ENCODE data around the gene AVPR2. TPM values are rescaled to one million over a fixed set of nuclear protein-coding genes. Genes with fewer than 3 reads are reported as not detected.

The AVPR2 gene
- total RNA-seq, 1 experiment from 2014 or later, result 3.2 TPM

DNA sequence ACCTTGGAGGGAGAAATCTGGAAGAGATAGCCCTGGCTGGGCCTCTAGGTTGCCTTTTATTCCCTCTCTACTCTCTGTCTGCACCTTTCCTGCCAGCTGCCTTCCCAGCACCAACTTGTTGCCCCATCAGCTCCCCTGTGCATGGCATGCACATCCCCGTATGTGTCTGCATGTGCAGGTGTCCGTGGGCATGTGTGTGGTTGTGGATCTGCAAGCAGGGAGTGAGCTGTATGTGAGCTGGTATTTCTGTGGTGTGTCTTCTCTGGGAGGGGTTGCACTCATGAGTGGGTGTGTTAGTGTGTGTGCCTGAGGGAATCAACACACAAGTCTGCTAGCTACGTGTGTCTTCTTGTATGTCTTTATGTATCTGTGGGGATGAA lies 28.4 kb upstream of the AVPR2 start:
- no peak overlapping the region for H3K4me2 ChIP-seq
- H3K36me3 ChIP-seq (ENCODE audit: low read depth), result no peaks in the 10 kb centered on the region
- H3K9me2 ChIP-seq (ENCODE audit: insufficient read depth), result no peaks in the 10 kb centered on the region
- no peaks in the 10 kb centered on the region for H3K4me1 ChIP-seq (replicated peaks; ENCODE audit: insufficient read depth)
- intact Hi-C loops (cut with micrococcal nuclease; ENCODE audit: unreplicated experiment), result no loop called here
- no peaks in the 10 kb centered on the region for H3K27me3 ChIP-seq (ENCODE audit: insufficient read depth, low read depth)
- no peak overlapping the region for H2AFZ ChIP-seq
- ChIA-PET POLR2A (ENCODE audit: unreplicated experiment) (no interaction called here), CTCF (no interaction called here)
- no peaks in the 10 kb centered on the region for H4K20me1 ChIP-seq (ENCODE audit: insufficient read depth)
- no peaks in the 10 kb centered on the region for H3F3A ChIP-seq (ENCODE audit: insufficient read depth, low read depth)
- H3K27ac ChIP-seq, result no peak overlapping the region
- no peak for TF ChIP-seq EZH2 (IDR thresholded peaks at IDR 0.05; ENCODE audit: low read depth)
- TF ChIP-seq, protein P1, sequence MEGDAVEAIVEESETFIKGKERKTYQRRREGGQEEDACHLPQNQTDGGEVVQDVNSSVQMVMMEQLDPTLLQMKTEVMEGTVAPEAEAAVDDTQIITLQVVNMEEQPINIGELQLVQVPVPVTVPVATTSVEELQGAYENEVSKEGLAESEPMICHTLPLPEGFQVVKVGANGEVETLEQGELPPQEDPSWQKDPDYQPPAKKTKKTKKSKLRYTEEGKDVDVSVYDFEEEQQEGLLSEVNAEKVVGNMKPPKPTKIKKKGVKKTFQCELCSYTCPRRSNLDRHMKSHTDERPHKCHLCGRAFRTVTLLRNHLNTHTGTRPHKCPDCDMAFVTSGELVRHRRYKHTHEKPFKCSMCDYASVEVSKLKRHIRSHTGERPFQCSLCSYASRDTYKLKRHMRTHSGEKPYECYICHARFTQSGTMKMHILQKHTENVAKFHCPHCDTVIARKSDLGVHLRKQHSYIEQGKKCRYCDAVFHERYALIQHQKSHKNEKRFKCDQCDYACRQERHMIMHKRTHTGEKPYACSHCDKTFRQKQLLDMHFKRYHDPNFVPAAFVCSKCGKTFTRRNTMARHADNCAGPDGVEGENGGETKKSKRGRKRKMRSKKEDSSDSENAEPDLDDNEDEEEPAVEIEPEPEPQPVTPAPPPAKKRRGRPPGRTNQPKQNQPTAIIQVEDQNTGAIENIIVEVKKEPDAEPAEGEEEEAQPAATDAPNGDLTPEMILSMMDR (conservative IDR thresholded peaks at IDR 0.05), result no peak
- no TSS peak for BruUV-seq (replicated peaks)
- H3K4me3 ChIP-seq, result no peak overlapping the region
- DNase-seq, result no peak
- H3K79me2 ChIP-seq (ENCODE audit: low read depth), result no peaks in the 10 kb centered on the region
- H3K9me3 ChIP-seq (ENCODE audit: insufficient read depth, low read depth), result no peaks in the 10 kb centered on the region

- no peak overlapping the region for H3K27ac ChIP-seq
- no peak overlapping the region for H3K4me3 ChIP-seq
- H3K9me2 ChIP-seq (ENCODE audit: insufficient read depth), result no peaks in the 10 kb centered on the region
- BruUV-seq (replicated peaks), result no TSS peak
- H4K20me1 ChIP-seq (ENCODE audit: insufficient read depth), result no peaks in the 10 kb centered on the region
- H3K79me2 ChIP-seq (ENCODE audit: low read depth), result no peaks in the 10 kb centered on the region
- no peak for DNase-seq
- no peak overlapping the region for H2AFZ ChIP-seq
- intact Hi-C loops (cut with micrococcal nuclease; ENCODE audit: unreplicated experiment), result no loop called here
- no peaks in the 10 kb centered on the region for H3K27me3 ChIP-seq (ENCODE audit: insufficient read depth, low read depth)
- H3K36me3 ChIP-seq (ENCODE audit: low read depth), result no peaks in the 10 kb centered on the region
- ChIA-PET POLR2A (ENCODE audit: unreplicated experiment) (interaction anchor here (0.6 kb wide), 1 partner anchor 17 kb away, joined by 10 read pairs; no protein-coding TSS in a partner anchor), CTCF (no interaction called here)
- no peak for TF ChIP-seq EZH2 (IDR thresholded peaks at IDR 0.05; ENCODE audit: low read depth)
- TF ChIP-seq, protein P1 (conservative IDR thresholded peaks at IDR 0.05), result no peak
- H3F3A ChIP-seq (ENCODE audit: insufficient read depth, low read depth), result no peaks in the 10 kb centered on the region
- H3K4me1 ChIP-seq (replicated peaks; ENCODE audit: insufficient read depth), result no peaks in the 10 kb centered on the region
- H3K4me2 ChIP-seq, result no peak overlapping the region
- no peaks in the 10 kb centered on the region for H3K9me3 ChIP-seq (ENCODE audit: insufficient read depth, low read depth)
These were observed 26.8 kb upstream of the AVPR2 start for GRCh38 chrX:153877571-153878261.

DNA sequence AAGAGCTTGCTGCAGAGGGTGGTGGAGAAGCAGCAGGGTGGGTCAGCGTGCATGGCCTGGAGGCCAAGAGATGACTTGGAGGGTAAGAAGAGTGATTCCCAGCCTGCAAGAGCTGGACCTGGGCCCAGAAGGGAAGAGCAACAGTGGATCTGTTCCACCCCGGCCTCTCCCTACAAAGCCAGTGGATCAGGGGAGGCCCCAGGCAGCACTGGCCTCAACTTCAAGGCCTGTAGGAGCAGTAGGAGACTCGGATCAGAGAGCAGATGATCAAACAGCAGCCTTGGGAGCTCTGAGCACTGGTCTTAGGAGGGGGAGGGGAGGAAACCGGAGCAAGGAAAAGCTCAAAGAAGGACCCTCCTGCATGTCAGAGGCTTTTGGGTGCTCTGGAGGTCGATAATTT lies 26.1 kb upstream of the AVPR2 start:
- no peaks in the 10 kb centered on the region for H3K79me2 ChIP-seq (ENCODE audit: low read depth)
- POLR2A ChIA-PET (ENCODE audit: unreplicated experiment), result no interaction called here
- H3K4me3 ChIP-seq, result no peak overlapping the region
- no peaks in the 10 kb centered on the region for H3K27me3 ChIP-seq (ENCODE audit: insufficient read depth, low read depth)
- no peaks in the 10 kb centered on the region for H4K20me1 ChIP-seq (ENCODE audit: insufficient read depth)
- CTCF ChIA-PET, result no interaction called here
- no peaks in the 10 kb centered on the region for H3K9me3 ChIP-seq (ENCODE audit: insufficient read depth, low read depth)
- no peak for TF ChIP-seq EZH2 (IDR thresholded peaks at IDR 0.05; ENCODE audit: low read depth)
- TF ChIP-seq, protein P1 (conservative IDR thresholded peaks at IDR 0.05), result no peak
- no peak overlapping the region for H3K4me2 ChIP-seq
- no peaks in the 10 kb centered on the region for H3K36me3 ChIP-seq (ENCODE audit: low read depth)
- no peak for DNase-seq
- H3K4me1 ChIP-seq (replicated peaks; ENCODE audit: insufficient read depth), result no peaks in the 10 kb centered on the region
- BruUV-seq (replicated peaks), result no TSS peak
- intact Hi-C loops (cut with micrococcal nuclease; ENCODE audit: unreplicated experiment), result no loop called here
- H2AFZ ChIP-seq, result no peak overlapping the region
- H3F3A ChIP-seq (ENCODE audit: insufficient read depth, low read depth), result no peaks in the 10 kb centered on the region
- no peak overlapping the region for H3K27ac ChIP-seq
- no peaks in the 10 kb centered on the region for H3K9me2 ChIP-seq (ENCODE audit: insufficient read depth)

Data from PC-9 (cell line).